ENCODE measurements around the gene AMTN.

DNA sequence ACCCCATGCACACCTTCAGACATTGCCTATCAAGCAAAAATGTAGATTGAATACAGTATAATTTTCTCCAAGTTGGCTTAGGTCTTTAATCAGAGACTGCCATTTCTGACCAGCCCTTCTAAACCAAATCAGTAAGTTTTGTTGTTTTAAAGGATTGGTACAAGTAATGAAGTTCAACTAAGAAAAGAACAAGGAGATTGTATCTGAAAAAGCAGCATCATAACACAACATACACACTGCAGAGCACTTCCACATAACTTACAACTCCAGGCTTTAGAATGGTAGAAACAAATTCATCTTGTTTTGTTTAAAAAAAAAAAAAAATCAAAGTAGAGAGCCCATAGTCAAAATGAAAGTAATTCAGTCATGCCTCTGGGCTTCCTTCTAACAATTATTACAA is 57.6 kb downstream of the AMTN start:
- TF ChIP-seq, protein P1, sequence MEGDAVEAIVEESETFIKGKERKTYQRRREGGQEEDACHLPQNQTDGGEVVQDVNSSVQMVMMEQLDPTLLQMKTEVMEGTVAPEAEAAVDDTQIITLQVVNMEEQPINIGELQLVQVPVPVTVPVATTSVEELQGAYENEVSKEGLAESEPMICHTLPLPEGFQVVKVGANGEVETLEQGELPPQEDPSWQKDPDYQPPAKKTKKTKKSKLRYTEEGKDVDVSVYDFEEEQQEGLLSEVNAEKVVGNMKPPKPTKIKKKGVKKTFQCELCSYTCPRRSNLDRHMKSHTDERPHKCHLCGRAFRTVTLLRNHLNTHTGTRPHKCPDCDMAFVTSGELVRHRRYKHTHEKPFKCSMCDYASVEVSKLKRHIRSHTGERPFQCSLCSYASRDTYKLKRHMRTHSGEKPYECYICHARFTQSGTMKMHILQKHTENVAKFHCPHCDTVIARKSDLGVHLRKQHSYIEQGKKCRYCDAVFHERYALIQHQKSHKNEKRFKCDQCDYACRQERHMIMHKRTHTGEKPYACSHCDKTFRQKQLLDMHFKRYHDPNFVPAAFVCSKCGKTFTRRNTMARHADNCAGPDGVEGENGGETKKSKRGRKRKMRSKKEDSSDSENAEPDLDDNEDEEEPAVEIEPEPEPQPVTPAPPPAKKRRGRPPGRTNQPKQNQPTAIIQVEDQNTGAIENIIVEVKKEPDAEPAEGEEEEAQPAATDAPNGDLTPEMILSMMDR (IDR thresholded peaks at IDR 0.05), result no peak
- TF ChIP-seq POLR2AphosphoS5 (IDR thresholded peaks at IDR 0.05), result no peak

All from gastroesophageal sphincter (tissue), 3 donors.